Measurements from ENCODE around the gene KRTAP1-4.

DNA sequence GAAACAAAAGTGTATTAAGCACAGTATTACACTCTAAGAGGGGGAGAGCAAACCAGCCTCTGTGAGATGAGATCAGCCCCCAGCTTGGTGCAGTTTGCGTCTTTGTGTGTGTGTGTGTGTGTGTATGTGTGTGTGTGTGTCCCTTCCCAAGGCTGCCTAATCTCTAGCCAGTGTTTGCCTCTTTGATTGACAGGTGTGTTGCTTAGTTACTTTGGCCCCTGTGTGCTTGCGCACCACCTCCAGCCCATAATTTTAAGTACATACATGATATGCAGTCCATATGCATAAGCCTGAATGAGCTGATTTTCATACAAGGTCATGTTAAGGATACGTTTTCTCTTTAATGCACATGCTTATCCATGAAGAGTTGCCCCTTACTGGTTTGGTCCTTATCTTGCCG lies 28.2 kb downstream of the KRTAP1-4 start:
- TF ChIP-seq, protein P1, sequence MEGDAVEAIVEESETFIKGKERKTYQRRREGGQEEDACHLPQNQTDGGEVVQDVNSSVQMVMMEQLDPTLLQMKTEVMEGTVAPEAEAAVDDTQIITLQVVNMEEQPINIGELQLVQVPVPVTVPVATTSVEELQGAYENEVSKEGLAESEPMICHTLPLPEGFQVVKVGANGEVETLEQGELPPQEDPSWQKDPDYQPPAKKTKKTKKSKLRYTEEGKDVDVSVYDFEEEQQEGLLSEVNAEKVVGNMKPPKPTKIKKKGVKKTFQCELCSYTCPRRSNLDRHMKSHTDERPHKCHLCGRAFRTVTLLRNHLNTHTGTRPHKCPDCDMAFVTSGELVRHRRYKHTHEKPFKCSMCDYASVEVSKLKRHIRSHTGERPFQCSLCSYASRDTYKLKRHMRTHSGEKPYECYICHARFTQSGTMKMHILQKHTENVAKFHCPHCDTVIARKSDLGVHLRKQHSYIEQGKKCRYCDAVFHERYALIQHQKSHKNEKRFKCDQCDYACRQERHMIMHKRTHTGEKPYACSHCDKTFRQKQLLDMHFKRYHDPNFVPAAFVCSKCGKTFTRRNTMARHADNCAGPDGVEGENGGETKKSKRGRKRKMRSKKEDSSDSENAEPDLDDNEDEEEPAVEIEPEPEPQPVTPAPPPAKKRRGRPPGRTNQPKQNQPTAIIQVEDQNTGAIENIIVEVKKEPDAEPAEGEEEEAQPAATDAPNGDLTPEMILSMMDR (IDR thresholded peaks at IDR 0.05 in 4 of 5, conservative IDR thresholded peaks at IDR 0.05 in 1 of 5), result no peak
- TF ChIP-seq POLR2A (IDR thresholded peaks at IDR 0.05), result no peak

Data from gastrocnemius medialis (tissue), 4 donors.